ENCODE measurements around the gene PLCB4.
A peak's percentile ranks its signal among the peaks of the same experiment; 100 is the strongest.

PLCB4 gene

DNA sequence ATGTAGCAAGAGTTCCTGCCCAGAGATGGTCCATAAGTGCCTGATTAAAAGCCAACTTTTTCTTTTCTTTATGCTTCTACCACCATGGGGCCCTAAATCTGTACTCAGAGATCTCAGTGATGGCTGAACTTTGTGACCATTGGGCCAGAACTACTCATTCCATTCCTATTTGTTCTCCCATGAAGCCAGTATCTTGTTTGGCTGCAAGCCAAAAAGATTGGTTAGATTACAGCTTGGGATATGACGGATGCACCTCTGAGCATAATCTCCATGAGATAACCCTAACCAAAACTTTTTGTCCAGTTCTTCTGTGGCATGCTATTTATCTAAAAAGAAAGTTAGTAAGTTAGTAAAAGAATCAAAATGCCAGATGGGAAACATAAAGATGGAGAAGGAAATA is 72.2 kb downstream of the PLCB4 start:
- H3K27ac ChIP-seq (ENCODE audit: low read length, poor library complexity, severe bottlenecking): no peak overlapping the region
- no peak overlapping the region for H3K23ac ChIP-seq (ENCODE audit: low read length in 2 of 2)
- H2AFZ ChIP-seq (ENCODE audit: low read depth, low read length): no peak overlapping the region
- peaks cover 14% of the 10 kb centered on the region for H3K9me3 ChIP-seq (ENCODE audit: control insufficient read depth, low read length)
- no CpG with 5 or more reads among the region's 1 CpG for WGBS
- no peak overlapping the region for H3K4ac ChIP-seq (ENCODE audit: low read depth in 1 of 2, low read length in 2 of 2)
- H2BK120ac ChIP-seq (ENCODE audit: low read depth, low read length): no peak overlapping the region
- H3K9ac ChIP-seq (ENCODE audit: low read length): no peak overlapping the region
- peaks cover 20% of the 10 kb centered on the region for H3K79me1 ChIP-seq (replicated peaks; ENCODE audit: low read length, poor library complexity, severe bottlenecking)
- no peak overlapping the region for H4K91ac ChIP-seq (ENCODE audit: low read length)
- H3K4me2 ChIP-seq (ENCODE audit: low read length, poor library complexity, severe bottlenecking): no peak overlapping the region
- no peak overlapping the region for H2BK12ac ChIP-seq (ENCODE audit: low read length in 2 of 2)
- peaks cover 0 to 7% of the 10 kb centered on the region in 2 experiments for H3K36me3 ChIP-seq (ENCODE audit: control insufficient read depth in 1 of 2, insufficient read depth in 2 of 2, low read depth in 1 of 2, low read length in 2 of 2)
- no peak overlapping the region for H2BK15ac ChIP-seq (ENCODE audit: low read depth, poor library complexity, severe bottlenecking)
- no peak overlapping the region for H3K18ac ChIP-seq (ENCODE audit: low read depth in 1 of 2, low read length in 2 of 2)
- H3K4me3 ChIP-seq (ENCODE audit: insufficient read depth in 1 of 2, low read depth in 1 of 2, low read length in 2 of 2): no peak overlapping the region
- peaks cover 5% of the 10 kb centered on the region for H3K4me1 ChIP-seq (ENCODE audit: control insufficient read depth, insufficient read depth, low read depth, low read length)
- no peaks in the 10 kb centered on the region for H3K27me3 ChIP-seq (ENCODE audit: control insufficient read depth in 1 of 2, insufficient read depth in 1 of 2, low read length in 2 of 2)
- H2BK5ac ChIP-seq (ENCODE audit: low read depth, low read length, poor library complexity, severe bottlenecking): no peak overlapping the region
- DNase-seq: no peak
- no peak overlapping the region for H3K14ac ChIP-seq (ENCODE audit: low read length in 2 of 2)
- no peak overlapping the region for H4K8ac ChIP-seq (ENCODE audit: low read length)
- H2AK5ac ChIP-seq (ENCODE audit: low read length, severe bottlenecking): no peak overlapping the region

DNA sequence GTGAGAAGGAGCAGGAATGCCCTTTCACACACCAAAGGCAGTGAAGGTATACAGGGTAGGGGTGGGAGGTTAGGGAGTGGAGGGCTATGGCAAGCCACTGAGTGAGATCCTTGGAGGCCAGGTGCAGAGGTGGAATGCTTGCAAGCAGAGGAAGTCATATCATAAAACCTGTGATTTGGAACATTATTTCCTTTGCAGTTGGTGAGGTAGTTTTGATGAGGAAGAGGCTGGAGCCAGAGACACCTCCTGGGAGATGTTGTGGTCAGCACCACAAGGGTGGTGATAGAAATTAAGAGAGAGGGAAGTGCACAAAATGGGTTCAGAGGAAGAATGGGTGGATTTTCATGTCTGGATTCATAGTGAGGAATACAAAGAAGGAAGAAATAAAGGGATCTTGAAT is 73.0 kb downstream of the PLCB4 start:
- no peak for DNase-seq
- no peak overlapping the region for H3K4me2 ChIP-seq (ENCODE audit: low read length, poor library complexity, severe bottlenecking)
- H3K9me3 ChIP-seq (ENCODE audit: control insufficient read depth, low read length): peaks cover 14% of the 10 kb centered on the region

GRCh38 chr20:9142809-9143208 is 73.9 kb downstream of the PLCB4 start:
- Histone ChIP-seq H2BK15ac (ENCODE audit: low read depth, poor library complexity, severe bottlenecking) (no peak overlapping the region), H3K9me3 (ENCODE audit: control insufficient read depth, low read length) (peaks cover 14% of the 10 kb centered on the region), H4K8ac (ENCODE audit: low read length) (no peak overlapping the region), H3K23ac (ENCODE audit: low read length in 2 of 2) (no peak overlapping the region), H3K4me2 (ENCODE audit: low read length, poor library complexity, severe bottlenecking) (no peak overlapping the region), H3K4me3 (ENCODE audit: insufficient read depth in 1 of 2, low read depth in 1 of 2, low read length in 2 of 2) (no peak overlapping the region), H2AK5ac (ENCODE audit: low read length, severe bottlenecking) (no peak overlapping the region), H2BK5ac (ENCODE audit: low read depth, low read length, poor library complexity, severe bottlenecking) (no peak overlapping the region), H3K36me3 (ENCODE audit: control insufficient read depth in 1 of 2, insufficient read depth in 2 of 2, low read depth in 1 of 2, low read length in 2 of 2) (peaks cover 0 to 4% of the 10 kb centered on the region in 2 experiments), H3K9ac (ENCODE audit: low read length) (no peak overlapping the region), H3K27me3 (ENCODE audit: control insufficient read depth in 1 of 2, insufficient read depth in 1 of 2, low read length in 2 of 2) (no peaks in the 10 kb centered on the region), H3K4me1 (ENCODE audit: control insufficient read depth, insufficient read depth, low read depth, low read length) (peaks cover 3% of the 10 kb centered on the region), H3K79me1 (replicated peaks; ENCODE audit: low read length, poor library complexity, severe bottlenecking) (peaks cover 13% of the 10 kb centered on the region), H4K91ac (ENCODE audit: low read length) (no peak overlapping the region), H3K14ac (ENCODE audit: low read length in 2 of 2) (no peak overlapping the region), H3K27ac (ENCODE audit: low read length, poor library complexity, severe bottlenecking) (no peak overlapping the region), H3K4ac (ENCODE audit: low read depth in 1 of 2, low read length in 2 of 2) (no peak overlapping the region), H2AFZ (ENCODE audit: low read depth, low read length) (no peak overlapping the region), H2BK12ac (ENCODE audit: low read length in 2 of 2) (no peak overlapping the region), H2BK120ac (ENCODE audit: low read depth, low read length) (no peak overlapping the region), H3K18ac (ENCODE audit: low read depth in 1 of 2, low read length in 2 of 2) (no peak overlapping the region)
- no peak for DNase-seq
- 96% methylated on average over 3 of the region's 3 CpGs for WGBS

More for the DNA sequence above, 73.0 kb downstream of the PLCB4 start:
- Histone ChIP-seq H3K23ac (ENCODE audit: low read length in 2 of 2) (peak overlapping the region in 1 of 2 experiments; percentile 37), H3K79me1 (replicated peaks; ENCODE audit: low read length, poor library complexity, severe bottlenecking) (peaks cover 15% of the 10 kb centered on the region), H4K8ac (ENCODE audit: low read length) (no peak overlapping the region), H3K4me1 (ENCODE audit: control insufficient read depth, insufficient read depth, low read depth, low read length) (peaks cover 3% of the 10 kb centered on the region), H3K4me3 (ENCODE audit: insufficient read depth in 1 of 2, low read depth in 1 of 2, low read length in 2 of 2) (no peak overlapping the region), H3K4ac (ENCODE audit: low read depth in 1 of 2, low read length in 2 of 2) (no peak overlapping the region), H2BK12ac (ENCODE audit: low read length in 2 of 2) (no peak overlapping the region), H2BK5ac (ENCODE audit: low read depth, low read length, poor library complexity, severe bottlenecking) (no peak overlapping the region), H2BK120ac (ENCODE audit: low read depth, low read length) (no peak overlapping the region), H3K27ac (ENCODE audit: low read length, poor library complexity, severe bottlenecking) (no peak overlapping the region), H2AFZ (ENCODE audit: low read depth, low read length) (no peak overlapping the region), H2BK15ac (ENCODE audit: low read depth, poor library complexity, severe bottlenecking) (no peak overlapping the region), H2AK5ac (ENCODE audit: low read length, severe bottlenecking) (no peak overlapping the region), H3K18ac (ENCODE audit: low read depth in 1 of 2, low read length in 2 of 2) (no peak overlapping the region), H4K91ac (ENCODE audit: low read length) (no peak overlapping the region), H3K9ac (ENCODE audit: low read length) (no peak overlapping the region), H3K36me3 (ENCODE audit: control insufficient read depth in 1 of 2, insufficient read depth in 2 of 2, low read depth in 1 of 2, low read length in 2 of 2) (peaks cover 0 to 4% of the 10 kb centered on the region in 2 experiments), H3K14ac (ENCODE audit: low read length in 2 of 2) (no peak overlapping the region), H3K27me3 (ENCODE audit: control insufficient read depth in 1 of 2, insufficient read depth in 1 of 2, low read length in 2 of 2) (no peaks in the 10 kb centered on the region)

DNA sequence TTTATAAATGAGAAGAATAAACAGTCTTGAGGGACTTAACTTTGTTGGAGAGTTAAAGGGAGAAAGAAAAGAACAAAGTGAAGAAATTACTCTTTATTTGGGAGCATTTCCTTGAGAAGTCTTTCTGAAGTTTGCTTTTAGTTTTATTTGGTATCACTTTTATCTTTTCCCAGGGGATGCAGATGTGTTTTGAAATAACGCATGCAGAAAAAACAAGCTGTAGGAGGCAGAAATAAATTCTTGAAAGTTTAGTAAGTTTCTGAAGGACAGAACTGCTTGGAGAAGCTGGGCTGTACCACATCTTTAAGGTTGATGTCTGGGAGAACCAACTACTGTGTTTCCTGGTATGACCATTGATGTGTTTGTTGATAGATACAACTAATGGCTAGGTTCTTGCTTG is 75.0 kb downstream of the PLCB4 start:
- H3K4me3 ChIP-seq (ENCODE audit: insufficient read depth in 1 of 2, low read depth in 1 of 2, low read length in 2 of 2): no peak overlapping the region
- H4K8ac ChIP-seq (ENCODE audit: low read length): no peak overlapping the region
- no peak overlapping the region for H2AFZ ChIP-seq (ENCODE audit: low read depth, low read length)
- H4K91ac ChIP-seq (ENCODE audit: low read length): no peak overlapping the region
- H3K4me2 ChIP-seq (ENCODE audit: low read length, poor library complexity, severe bottlenecking): no peak overlapping the region
- no peak overlapping the region for H2BK12ac ChIP-seq (ENCODE audit: low read length in 2 of 2)
- peaks cover 4% of the 10 kb centered on the region for H3K4me1 ChIP-seq (ENCODE audit: control insufficient read depth, insufficient read depth, low read depth, low read length)
- H3K36me3 ChIP-seq (ENCODE audit: control insufficient read depth in 1 of 2, insufficient read depth in 2 of 2, low read depth in 1 of 2, low read length in 2 of 2): peaks cover 0 to 4% of the 10 kb centered on the region in 2 experiments
- H2BK120ac ChIP-seq (ENCODE audit: low read depth, low read length): no peak overlapping the region
- no peak overlapping the region for H2BK5ac ChIP-seq (ENCODE audit: low read depth, low read length, poor library complexity, severe bottlenecking)
- H3K27me3 ChIP-seq (ENCODE audit: control insufficient read depth in 1 of 2, insufficient read depth in 1 of 2, low read length in 2 of 2): no peaks in the 10 kb centered on the region
- H3K9ac ChIP-seq (ENCODE audit: low read length): no peak overlapping the region
- WGBS: 75% methylated on average over 1 of the region's 1 CpG
- H3K14ac ChIP-seq (ENCODE audit: low read length in 2 of 2): no peak overlapping the region
- H3K27ac ChIP-seq (ENCODE audit: low read length, poor library complexity, severe bottlenecking): no peak overlapping the region
- no peak overlapping the region for H3K4ac ChIP-seq (ENCODE audit: low read depth in 1 of 2, low read length in 2 of 2)
- no peak for DNase-seq
- H2AK5ac ChIP-seq (ENCODE audit: low read length, severe bottlenecking): no peak overlapping the region
- H3K18ac ChIP-seq (ENCODE audit: low read depth in 1 of 2, low read length in 2 of 2): no peak overlapping the region
- H3K9me3 ChIP-seq (ENCODE audit: control insufficient read depth, low read length): peaks cover 7% of the 10 kb centered on the region
- no peak overlapping the region for H3K23ac ChIP-seq (ENCODE audit: low read length in 2 of 2)
- peaks cover 13% of the 10 kb centered on the region for H3K79me1 ChIP-seq (replicated peaks; ENCODE audit: low read length, poor library complexity, severe bottlenecking)
- no peak overlapping the region for H2BK15ac ChIP-seq (ENCODE audit: low read depth, poor library complexity, severe bottlenecking)
